PC-9 (cell line): ENCODE results near the gene NUDCD3.

Experiments used
- EZH2 ChIP-seq: fragments of 200-600 bp; sonication (generic); IDR thresholded peaks from 2 replicates; pipeline ENCODE4 v1.8.0; 2017; ENCODE audit warnings: antibody characterized with exemption, low read depth
- TF ChIP-seq, protein P1 (sequence below): fragments of 200-600 bp; sonication (generic); conservative IDR thresholded peaks from 2 replicates; pipeline ENCODE4 v1.6.1; 2017; ENCODE audit warnings: mixed run types, antibody characterized with exemption, mild to moderate bottlenecking, moderate library complexity

- TF ChIP-seq EZH2: no peak
- TF ChIP-seq, protein P1, sequence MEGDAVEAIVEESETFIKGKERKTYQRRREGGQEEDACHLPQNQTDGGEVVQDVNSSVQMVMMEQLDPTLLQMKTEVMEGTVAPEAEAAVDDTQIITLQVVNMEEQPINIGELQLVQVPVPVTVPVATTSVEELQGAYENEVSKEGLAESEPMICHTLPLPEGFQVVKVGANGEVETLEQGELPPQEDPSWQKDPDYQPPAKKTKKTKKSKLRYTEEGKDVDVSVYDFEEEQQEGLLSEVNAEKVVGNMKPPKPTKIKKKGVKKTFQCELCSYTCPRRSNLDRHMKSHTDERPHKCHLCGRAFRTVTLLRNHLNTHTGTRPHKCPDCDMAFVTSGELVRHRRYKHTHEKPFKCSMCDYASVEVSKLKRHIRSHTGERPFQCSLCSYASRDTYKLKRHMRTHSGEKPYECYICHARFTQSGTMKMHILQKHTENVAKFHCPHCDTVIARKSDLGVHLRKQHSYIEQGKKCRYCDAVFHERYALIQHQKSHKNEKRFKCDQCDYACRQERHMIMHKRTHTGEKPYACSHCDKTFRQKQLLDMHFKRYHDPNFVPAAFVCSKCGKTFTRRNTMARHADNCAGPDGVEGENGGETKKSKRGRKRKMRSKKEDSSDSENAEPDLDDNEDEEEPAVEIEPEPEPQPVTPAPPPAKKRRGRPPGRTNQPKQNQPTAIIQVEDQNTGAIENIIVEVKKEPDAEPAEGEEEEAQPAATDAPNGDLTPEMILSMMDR: no peak
These were observed 141.3 kb downstream of the NUDCD3 start for GRCh38 chr7:44348851-44349781.
